Stimulated activated CD8-positive, alpha-beta memory T cell treated with anti-CD3 and anti-CD28 coated beads, Interleukin-12 subunit alpha, Interleukin-12 subunit beta, amount 100 ng/mL, for 1 hour (primary cell): Measurements from ENCODE around the gene HOXB9.

ENCODE experiments used
- DNase-seq: peaks from one replicate; pipeline ENCODE4 v3.0.0-alpha.2; 2020; ENCODE audit warnings: low read depth

The HOXB9 gene

DNA sequence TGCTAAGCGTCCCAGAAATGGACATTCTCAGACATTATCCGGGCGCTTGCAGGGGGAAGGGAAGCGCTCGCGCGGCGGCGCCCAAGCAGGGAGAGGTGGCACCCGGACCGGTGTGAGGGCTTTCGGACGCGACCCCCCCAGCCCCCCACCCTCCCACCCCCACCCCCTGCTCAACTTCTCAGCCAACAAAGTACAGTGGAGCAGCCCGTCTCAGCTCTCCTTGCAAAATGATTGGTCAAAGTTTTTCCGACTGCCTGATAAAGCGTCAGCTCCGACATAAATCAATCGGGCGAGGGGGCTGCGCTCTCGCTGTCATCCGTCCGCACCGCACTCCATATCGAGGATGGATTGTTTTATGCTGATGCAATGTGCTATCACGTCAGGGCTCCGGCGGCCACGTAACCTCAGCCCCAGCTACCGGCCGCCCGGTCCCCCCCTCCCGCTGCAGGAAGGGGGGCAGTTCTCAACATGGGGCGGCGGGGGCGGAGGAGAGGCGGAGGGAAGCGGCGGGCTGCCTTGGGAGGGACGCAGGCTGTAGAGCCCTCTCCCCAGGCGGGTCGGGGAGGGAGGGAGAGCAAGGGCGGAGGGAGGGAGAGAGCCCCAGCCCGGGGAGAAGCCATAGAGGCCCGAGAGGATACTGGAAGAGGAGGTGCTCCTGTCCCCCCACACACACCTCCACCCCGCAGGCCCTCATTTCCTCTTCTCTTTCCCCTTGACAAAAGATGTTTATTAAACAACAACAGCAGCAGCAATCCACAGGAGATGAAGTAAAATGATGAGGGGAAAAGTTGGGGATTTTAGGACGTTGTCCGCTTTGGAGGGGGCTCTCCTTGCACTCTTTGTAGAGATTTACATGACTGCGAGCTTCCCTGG, at the start of gene HOXB9:
TSS of gene HOXB9 (minus strand) at position 114 of the 873 bp plus-strand sequence. CDS start at position 25, 89 bp downstream.
- no peak for DNase-seq

DNA sequence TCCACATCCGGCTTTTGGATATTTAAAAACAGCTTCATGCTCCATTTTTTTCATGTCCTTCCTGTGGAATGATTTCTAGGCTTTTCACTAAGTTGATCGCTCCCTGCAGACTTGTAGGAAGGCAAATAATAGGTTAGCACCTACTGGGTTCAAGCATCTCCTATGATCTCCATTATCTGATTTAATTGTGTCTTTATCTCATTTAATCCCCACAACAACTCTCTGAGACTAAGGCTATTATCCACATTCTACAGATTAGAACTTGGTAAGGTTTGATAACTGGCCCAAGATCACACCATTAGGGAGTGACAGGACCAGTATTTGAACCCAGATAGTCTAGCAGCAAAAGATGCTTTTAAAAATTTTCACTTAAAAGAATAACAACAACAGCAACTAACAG, 46.2 kb upstream of the HOXB9 start:
- no peak for DNase-seq

DNA sequence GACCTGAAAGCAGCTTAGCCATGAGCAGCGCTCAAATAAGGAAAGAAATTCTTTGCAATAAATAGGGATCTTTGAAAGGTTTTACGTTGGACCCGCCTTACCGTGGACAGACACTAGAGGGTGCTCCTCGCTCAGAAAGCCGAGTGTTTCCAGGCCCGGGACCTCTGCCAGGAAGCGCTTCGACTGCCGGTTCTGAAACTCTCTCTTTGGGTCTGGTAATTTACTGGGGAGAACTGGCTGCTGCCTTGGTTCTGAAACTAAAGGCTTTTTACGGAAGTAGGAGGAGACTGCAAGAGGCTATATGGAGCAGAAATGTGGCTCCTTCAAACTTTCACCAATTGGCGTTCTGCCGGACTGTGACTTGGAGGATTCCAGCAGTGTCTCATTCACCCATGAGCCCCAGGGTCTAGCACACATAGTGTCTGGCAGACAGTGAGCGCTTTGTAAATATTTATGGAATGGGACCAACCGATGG, 45.6 kb upstream of the HOXB9 start:
- peak; percentile 49 for DNase-seq

DNA sequence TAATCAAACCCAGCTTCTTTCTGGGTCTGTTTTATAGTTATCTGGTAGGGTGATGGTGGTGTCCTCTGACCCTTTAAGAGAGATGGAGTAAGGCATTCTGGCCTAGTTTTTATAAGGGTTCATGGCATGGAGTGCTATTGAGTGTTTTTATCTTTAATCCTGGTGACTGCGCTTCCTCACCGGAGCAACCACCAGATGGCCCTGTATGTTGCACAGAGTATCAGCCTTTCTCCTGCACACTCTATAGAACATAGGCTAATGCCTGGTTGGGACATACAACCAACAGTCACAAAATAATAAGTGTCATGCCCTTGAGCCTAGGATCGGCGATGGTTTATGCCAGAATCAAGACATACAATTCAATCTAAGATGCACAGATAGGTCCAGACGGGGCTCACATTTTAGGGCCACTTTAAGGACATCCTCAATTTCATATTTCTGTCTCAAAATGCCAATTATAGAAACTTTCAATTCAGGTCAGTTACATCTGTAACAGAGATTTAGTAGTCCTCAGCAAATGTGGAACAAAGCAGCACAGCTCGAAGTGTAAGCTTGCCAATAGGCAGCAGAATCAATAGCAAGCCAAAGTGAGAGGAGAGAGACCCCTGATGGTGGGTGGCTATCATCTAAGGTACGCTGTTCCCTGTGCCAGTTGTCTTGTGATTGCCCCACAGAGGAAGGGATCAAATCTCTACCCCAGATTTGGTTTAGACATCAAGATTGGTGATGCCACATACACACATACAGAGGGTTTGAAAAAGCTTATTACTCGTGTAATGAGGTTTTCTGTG, 37.2 kb upstream of the HOXB9 start:
- DNase-seq = no peak

DNA sequence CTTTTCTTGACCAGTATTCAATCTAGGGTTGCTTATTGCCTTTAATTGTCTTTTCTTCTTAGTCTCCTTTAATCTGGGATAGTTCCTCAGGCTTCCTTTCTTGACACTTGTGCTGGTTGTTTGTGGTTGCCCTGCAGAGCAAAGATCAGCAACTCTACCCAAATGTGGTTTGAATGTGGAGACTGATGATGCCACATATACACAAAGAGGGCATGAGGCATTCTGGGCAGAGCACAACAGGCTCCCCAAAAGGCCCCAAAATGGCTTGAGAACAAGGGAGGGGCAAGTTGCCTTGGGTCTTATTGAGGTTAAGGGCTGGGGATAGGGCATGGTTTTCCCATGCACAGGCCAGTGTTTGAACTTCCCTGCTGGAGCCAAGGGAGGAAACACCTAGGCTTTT, 29.8 kb upstream of the HOXB9 start:
- DNase-seq = no peak

DNA sequence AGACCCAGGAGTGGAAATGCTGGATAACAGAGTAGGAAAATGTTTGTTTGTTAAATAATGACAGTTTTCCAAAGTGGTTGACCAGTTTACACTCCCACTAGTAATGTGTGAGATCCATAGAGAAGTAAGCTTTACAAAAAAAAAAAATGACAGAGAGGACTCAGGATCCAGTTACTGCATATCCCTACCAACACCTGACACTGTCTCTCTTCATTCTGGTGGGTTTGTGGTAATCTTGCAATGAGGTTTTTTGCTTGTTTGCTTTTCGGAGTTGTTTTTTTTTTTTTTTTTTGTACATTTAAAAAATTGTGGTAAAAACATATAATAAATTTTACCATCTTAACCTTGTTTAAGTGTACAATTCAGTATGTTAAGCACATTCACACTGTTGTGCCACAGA, 23.6 kb upstream of the HOXB9 start:
- no peak for DNase-seq

DNA sequence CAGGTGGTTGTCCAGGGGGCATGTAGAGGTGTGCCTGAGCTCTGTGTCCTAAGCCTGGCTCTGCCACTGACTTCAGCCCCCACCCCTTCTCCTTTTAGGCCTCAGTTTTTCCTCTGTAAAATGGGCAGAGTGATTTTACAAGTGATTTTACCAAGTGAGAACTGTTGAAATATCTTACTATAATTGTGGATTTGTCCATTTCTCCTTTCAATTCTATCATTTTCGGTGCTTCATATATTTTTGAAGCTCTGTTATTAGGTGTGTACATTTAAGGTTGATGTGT, 21.7 kb upstream of the HOXB9 start:
- DNase-seq = no peak

DNA sequence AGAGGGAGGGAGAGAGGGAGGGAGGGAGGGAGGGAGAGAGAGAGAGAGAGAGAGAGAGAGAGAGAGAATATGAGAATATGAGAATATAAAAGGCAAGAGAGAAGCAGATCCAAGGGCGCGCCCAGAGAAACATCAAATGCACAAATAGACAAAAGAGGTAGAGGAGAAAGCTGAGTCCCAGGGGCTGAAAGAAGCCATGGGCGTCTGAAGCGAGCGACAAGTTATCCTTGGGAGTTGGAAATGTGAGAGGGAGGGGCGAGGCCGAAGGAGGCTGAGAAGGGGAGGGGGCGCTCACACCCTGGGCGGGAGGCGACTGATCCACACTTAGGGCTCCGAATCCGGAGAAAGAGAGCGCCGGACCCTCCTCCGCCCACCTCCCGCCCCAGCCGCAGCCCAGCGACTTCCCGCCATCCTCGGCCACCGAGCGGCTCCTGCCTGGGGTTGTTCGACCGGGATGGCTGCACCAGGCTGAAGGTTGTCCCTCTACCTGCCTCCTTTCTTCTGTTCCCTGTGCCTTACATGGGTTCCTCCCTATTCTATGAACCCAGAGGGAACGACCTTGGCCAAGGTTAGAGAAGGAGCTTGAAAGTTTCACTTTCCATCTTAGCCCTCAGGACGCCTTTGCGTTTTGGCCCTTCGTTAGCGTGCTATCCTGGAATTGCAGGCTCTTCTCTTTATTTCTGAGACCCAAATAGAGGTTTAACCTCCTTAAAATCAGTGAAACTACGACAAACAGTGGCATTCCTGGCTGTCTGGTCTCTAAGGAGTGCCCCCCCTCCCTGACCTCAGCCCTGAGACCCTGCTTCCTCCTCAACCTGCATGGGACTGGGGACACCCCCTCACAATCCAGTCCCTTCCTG, 21.2 kb upstream of the HOXB9 start:
- no peak for DNase-seq

DNA sequence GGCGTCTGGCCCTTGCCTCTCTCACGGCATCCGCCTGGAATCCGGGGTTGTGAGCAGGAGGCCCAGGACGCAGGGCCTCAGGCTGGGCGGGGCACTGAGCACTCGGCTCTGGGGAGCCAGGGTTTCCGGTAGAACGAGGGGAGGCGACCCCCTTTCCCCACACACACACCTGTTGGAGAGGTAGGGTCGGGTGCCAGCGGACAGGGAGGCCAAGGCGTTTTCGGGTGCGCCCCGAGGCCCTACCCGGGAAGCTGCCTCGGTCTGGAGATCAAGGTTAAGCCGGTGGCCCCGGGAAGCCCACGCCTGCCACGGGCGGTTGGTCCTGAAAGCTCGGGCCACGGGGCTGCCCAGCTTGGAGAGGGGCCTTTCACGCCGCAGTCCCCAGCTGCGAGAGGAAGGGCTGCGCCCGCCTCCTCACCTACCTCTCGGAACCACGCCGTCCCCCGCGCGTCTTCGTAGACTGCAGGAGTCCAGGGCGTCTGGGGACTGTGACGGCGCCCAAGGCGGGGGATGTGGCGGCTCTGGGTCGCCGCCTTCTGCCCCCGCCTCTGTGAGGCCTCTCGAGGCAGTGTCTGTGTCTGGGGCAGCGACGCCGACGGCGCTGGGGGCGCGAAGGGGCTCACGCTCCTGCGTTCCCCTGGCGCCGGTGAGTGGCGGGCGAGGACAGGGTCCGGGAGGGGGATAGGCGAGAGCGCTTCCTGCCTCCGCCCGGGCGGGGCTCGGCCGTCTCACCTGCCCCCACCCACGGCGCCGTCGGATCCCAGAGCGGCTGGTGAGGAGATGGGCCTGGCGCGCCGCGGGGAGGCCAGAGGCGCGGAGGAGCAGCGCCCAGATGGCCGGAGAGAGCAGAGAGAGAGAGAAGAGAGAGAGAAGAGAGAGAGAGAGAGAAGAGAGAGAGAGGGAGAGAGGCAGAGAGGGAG, 20.3 kb upstream of the HOXB9 start:
- DNase-seq = no peak

DNA sequence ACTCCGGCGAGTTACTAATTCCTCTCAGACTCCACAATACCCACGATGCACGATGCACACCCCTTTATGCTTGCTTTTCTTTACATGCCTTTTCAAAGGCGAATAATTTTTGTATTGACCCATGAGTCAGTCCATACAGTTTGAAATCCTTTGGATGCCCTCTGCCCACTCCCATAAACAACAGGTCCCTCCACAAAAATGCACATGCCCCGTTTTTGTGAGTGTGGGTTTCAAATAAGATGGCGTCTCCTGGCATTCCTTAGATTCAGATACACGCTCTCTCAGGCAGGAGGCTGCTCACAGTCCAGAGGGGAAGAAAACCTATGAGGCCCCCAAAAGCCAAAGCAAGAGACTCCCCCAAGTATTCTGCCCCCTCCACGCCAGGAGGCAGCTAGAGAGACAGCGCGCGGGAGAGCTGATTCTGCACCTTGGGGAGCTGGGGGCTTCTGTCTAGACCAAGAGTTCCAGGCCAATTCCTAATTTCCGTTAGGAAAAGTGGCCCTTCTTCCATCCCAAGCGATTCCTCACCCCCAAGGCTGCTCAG, 19.6 kb upstream of the HOXB9 start:
- DNase-seq = no peak

DNA sequence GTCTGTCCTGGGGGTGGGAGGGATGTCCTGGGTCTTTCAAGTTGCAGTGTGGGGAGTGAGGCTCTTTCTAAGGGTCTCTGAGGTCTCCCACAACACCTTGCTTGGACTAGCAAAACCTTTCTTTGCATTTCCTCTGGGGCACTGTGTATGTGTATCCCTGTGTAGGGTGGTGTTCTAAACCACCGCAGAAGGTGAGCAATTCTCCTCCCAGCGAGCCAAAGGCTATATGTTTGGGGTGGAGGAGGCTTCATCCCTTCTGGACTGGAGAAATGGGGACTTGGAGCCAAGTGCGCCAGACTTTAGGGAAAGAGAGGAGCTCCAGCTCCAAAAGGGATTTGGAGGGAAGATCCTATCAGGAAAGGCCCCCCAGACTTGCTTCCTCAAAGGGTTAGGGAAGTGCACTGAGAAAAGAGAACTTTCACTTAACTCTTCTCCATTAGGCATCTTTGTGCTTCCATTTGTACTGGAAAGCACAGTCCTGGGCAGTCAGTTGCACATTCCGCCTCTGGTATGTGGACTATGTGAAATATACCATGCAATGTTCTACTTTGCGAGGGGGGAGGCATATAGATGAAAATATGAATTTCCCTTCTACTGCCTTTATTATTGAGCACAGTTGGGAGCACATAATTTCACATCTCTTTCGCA, 18.9 kb upstream of the HOXB9 start:
- no peak for DNase-seq

DNA sequence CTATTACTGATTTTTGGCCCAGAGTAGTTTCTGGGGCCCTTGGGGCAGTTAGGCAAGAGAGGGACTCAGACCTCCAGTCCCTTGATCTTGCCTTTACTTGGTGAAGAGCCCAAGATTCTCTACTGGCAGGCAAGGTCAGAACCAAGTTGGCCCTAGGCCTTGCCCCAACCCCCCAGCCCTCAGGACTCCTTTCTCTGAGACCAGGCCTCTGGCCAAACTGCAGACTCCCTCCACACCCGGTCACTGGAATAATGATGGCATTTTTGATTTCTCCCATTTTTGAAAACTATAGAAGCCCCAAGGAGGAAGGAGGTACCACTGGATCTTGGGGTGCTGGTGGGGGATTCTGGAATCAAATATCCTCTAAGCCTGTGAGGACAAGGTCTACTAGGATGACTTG, 18.0 kb upstream of the HOXB9 start:
- no peak for DNase-seq

DNA sequence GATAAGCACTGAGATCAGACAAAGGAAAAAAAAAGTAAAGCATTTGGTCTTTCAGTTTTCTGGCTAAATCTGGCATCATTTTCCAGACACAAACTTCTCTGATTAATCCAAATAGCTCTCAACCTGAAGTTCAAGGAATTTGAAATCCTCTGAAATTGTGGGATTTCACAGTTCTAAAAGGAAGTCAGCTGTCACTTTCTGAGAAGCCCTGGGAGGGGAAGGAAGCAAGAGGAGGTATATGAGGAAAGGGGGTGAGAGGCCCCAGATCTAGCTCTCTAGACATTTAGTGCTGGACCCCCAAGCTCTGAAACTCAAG, 17.5 kb upstream of the HOXB9 start:
- DNase-seq = no peak

DNA sequence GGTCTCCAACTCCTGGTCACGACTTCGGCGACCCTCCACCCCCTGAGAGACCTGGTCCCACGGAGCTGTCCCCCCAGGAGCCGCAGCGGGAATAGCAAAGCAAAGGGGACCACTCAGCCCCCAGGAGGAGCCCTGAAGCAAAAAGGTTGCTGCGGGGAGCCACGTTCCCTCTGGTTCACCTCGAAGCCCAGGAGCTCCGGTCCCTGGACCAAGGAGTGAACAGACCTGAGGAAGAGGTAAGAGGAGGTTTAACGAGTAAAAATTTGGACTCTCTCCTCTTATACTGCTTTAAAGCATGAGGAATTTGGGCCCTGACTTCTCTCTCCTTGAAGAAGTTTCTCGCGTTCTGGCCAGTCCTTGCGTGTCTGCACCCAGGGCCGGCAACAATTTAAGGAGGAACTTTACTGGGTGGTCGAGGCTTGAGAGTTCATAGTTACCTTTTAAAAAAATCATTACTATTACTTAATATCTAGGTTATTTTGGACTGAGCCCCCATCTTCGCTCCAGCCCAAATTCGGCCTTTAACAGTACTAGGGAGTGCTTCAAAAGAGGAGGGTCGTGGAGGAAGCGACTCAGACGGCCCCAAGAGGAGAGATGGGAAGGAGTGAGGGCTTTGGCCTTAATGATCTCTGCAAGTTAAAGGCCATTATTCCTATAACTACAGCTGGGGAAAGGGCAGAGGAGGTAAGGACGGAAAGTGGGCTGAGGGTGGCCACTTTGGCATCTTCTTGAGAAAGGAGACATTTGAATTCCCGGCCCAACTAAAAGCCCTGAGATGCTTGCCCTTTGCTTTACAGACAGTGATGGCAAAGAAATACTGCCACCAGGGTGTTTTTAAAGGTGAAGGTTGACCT, 16.9 kb upstream of the HOXB9 start:
- DNase-seq = no peak

DNA sequence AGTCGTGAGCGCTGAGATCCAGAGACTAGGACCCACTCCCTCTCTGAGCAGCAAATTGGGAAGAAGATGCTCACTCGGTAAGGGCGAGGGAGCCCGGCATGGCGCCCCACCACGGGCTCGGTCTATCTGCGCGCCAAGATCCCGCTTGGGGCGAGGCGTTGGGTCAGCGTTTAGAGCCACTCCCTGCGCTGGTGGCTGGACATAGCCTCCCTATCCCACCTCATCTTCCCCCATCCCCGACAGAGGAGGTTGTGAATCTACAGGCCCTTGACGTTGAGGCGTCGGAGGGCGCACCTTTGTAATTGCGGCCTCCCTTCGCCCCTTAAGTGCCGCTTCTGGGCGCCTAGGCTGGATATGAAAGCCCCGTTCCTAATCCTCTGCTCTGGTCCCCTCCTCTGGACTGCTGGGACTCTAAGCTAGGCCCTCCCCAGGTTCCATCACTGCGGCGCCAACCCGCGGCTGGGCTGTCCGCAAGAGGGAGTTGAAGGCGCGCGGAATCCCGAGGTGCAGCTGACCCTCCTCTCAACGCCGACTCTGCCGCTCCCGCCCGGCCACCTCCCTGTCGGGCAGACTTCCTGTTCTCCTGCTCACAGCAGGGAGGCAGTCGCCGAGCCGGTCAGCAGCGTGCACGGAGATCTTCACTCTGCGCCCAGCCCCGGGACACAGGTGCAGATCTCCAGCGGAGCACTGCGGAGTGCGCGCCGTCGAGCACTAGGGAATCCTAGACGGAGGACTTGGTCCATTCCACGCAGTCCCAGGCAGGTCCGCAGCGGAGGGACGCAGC, 16.1 kb upstream of the HOXB9 start:
- no peak for DNase-seq

DNA sequence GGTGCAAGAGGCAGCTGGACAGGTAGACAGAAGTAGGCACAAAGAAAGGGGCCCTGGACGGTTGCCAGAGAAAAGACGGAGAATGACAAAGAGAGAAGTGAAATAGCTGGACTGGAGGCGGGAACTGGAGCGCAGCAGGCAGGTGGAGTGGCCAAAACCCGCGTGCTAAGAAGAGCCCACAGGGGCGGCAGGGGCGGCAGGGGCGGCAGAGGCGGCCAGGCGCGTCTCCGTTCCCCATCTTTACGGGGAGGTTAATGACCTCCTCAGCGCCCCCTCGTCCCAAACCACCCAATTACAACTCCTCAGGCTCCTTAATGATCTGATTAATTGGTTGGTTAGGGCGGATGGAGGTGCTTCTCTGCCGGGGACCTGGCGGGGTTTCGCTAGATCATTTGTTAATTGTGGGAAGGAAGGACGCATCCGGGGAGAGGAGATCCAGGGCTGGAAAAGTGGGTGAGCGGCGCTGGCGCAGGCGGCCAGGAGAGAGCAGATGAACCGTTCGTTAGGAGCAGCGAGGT, 15.4 kb upstream of the HOXB9 start:
- no peak for DNase-seq

DNA sequence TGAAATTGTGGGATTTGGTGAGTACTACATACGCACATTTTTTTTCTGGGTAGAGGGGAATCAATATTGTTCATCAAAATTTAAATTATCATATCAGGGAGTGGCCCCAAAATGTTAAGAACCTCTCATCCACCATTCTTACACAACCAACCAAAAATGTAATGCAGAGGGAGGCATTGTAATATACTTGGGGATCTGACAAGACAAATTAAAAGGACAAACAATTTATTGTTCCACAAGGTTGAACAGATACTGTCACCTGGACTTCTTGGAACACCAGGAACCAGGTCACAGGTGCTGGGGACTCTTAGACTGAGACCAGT, 14.7 kb upstream of the HOXB9 start:
- no peak for DNase-seq

DNA sequence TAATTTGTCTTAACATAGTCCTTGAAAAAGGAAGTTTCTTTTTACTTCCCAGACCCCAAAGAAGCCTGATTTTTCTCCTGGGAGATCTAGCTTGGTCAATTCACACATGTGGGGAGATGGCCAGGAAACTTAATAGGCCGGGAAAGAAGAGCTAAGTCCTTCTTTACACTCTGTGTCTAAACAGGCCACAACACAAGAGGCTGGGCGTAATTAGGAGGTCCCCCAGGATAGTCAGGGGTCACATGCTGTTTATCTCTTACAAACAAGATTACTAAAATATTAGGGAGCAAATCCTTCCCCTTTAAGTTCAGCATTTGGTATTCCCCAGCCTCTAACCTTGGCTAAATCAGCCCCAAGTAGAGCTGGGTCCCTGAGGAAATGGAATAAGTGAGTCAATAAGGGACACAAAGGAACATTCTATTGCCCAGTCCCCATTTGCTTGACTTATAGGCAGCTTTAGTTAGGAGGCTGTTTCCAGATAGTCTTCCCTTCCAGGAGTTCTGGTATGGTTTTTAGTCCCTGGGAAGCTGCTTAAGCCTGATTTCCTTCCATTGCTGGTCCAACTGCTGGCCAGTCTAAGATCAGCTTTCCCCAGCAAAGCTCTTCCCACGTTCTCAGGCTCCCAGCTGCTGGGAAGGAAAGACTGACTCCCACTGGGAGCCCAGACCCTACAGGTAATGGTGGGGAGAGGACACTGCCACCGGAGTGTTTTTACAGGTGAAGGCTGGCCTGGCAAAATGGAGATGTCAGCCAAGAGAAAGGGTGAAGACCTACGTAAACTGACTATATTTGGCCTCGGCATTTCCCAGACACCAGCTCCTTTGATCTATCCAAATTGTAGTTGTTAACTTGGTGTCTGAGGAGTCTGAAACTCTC, 14.1 kb upstream of the HOXB9 start:
- DNase-seq = no peak
